IMR-90 (cell line): ENCODE data around the gene COL27A1. TPM values are rescaled to one million over a fixed set of nuclear protein-coding genes. Genes with fewer than 3 reads are reported as not detected.
A peak's percentile ranks its signal among the peaks of the same experiment; 100 is the strongest.

ENCODE experiments used
- ATAC-seq: fragments of 200-7000 bp; cut with Tn5 transposase; 2 replicates; pipeline ENCODE4 v1.9.1; 2020; ENCODE audit warnings: low read depth, mild to moderate bottlenecking, moderate library complexity
- BruUV-seq: library from RNA; stranded (reverse); fragments of 400-500 nt; replicated peaks from 2 replicates; lab custom pipeline; 2021; lab: Mats Ljungman, UMichigan
- CTCF ChIA-PET: fragments of 300-600 bp; formaldehyde crosslinking; extraction: SDS; loops from one replicate; lab custom pipeline; 2021; ENCODE audit warnings: antibody characterized with exemption; lab: Yijun Ruan, JAX
- POLR2A ChIA-PET: fragments of 300-600 bp; sonication (Branson Sonifier 250); formaldehyde crosslinking; loops from one replicate; lab custom pipeline; 2022; ENCODE audit warnings: antibody characterized with exemption; ENCODE audit not compliant: unreplicated experiment; lab: Charles Lee
- DNase-seq: peaks from one replicate; pipeline ENCODE4 v3.0.0; 2013
- H2AFZ ChIP-seq: replicated peaks from 2 replicates; pipeline ENCODE3; 2013; ENCODE audit warnings: low read length, mild to moderate bottlenecking; ENCODE audit not compliant: poor library complexity
- H2AK5ac ChIP-seq: 2 replicates; pipeline ENCODE4 v1.6.1; 2013; ENCODE audit warnings: low read depth, low read length, inconsistent platforms
- H2AK9ac ChIP-seq: replicated peaks from 2 replicates; pipeline ENCODE3; 2013; ENCODE audit warnings: mild to moderate bottlenecking, low read depth, low read length, moderate library complexity; ENCODE audit not compliant: poor library complexity
- H2BK120ac ChIP-seq: 2 replicates; pipeline ENCODE4 v1.6.1; 2013; ENCODE audit warnings: low read depth, low read length, inconsistent platforms
- H2BK15ac ChIP-seq: 3 replicates; pipeline ENCODE4 v1.6.1; 2013; ENCODE audit warnings: low read depth, low read length, inconsistent platforms
- H2BK20ac ChIP-seq: 2 replicates; pipeline ENCODE4 v1.6.1; 2013; ENCODE audit warnings: low read depth, mild to moderate bottlenecking, inconsistent platforms, low read length, moderate library complexity
- H2BK5ac ChIP-seq: 2 replicates; pipeline ENCODE4 v1.6.1; 2013; ENCODE audit warnings: mild to moderate bottlenecking, low read depth, low read length, inconsistent platforms; ENCODE audit not compliant: poor library complexity, severe bottlenecking
- H3K14ac ChIP-seq: replicated peaks from 2 replicates; pipeline ENCODE4 v1.6.1; 2013; ENCODE audit warnings: low read depth, low read length, inconsistent platforms
- H3K18ac ChIP-seq: 2 replicates; pipeline ENCODE4 v1.6.1; 2013; ENCODE audit warnings: low read depth, low read length, control low read depth
- H3K23ac ChIP-seq: 2 replicates; pipeline ENCODE4 v1.6.1; 2013; ENCODE audit warnings: low read depth, low read length, inconsistent platforms
- H3K27ac ChIP-seq: 2 replicates; pipeline ENCODE4 v1.5.1; 2013; ENCODE audit warnings: mild to moderate bottlenecking, control low read depth, low read length; ENCODE audit not compliant: insufficient read depth
- H3K27me3 ChIP-seq: 2 replicates; pipeline ENCODE4 v1.6.1; 2013; ENCODE audit warnings: low read length; ENCODE audit not compliant: control insufficient read depth, insufficient read depth
- H3K36me3 ChIP-seq: 2 replicates; pipeline ENCODE4 v1.6.1; 2013; ENCODE audit warnings: low read length, mixed read lengths; ENCODE audit not compliant: control insufficient read depth, insufficient read depth
- H3K4ac ChIP-seq: 2 replicates; pipeline ENCODE4 v1.6.1; 2013; ENCODE audit warnings: low read depth, low read length, inconsistent platforms
- H3K4me1 ChIP-seq: 2 replicates; pipeline ENCODE4 v1.6.1; 2013; ENCODE audit warnings: low read length, mixed read lengths; ENCODE audit not compliant: control insufficient read depth, insufficient read depth
- H3K4me2 ChIP-seq: 2 replicates; pipeline ENCODE4 v1.6.1; 2013; ENCODE audit warnings: low read depth, mild to moderate bottlenecking, control low read depth, low read length, moderate library complexity
- H3K4me3 ChIP-seq: 2 replicates; pipeline ENCODE4 v1.5.1; 2013; ENCODE audit warnings: low read depth, mild to moderate bottlenecking, control low read depth, low read length, moderate library complexity; ENCODE audit not compliant: insufficient read depth
- H3K56ac ChIP-seq: 2 replicates; pipeline ENCODE4 v1.6.1; 2013; ENCODE audit warnings: low read length, inconsistent platforms; ENCODE audit not compliant: insufficient read depth; ENCODE audit errors: extremely low read depth
- H3K79me1 ChIP-seq, 2 experiments: 2 replicates each; pipeline ENCODE4 v1.6.1; 2013; ENCODE audit warnings: low read length in 2 of 2, inconsistent platforms in 1 of 2, low read depth in 1 of 2
- H3K9ac ChIP-seq: 2 replicates; pipeline ENCODE4 v1.6.1; 2013; ENCODE audit warnings: low read depth, low read length, control low read depth
- H3K9me1 ChIP-seq: 2 replicates; pipeline ENCODE4 v1.6.1; 2013; ENCODE audit warnings: low read length, inconsistent platforms; ENCODE audit not compliant: insufficient read depth
- H3K9me3 ChIP-seq: 2 replicates; pipeline ENCODE4 v1.6.1; 2013; ENCODE audit warnings: low read length; ENCODE audit not compliant: control insufficient read depth, insufficient read depth
- H4K20me1 ChIP-seq: 2 replicates; pipeline ENCODE4 v1.6.1; 2013; ENCODE audit warnings: low read length, inconsistent platforms; ENCODE audit not compliant: insufficient read depth
- H4K5ac ChIP-seq: 2 replicates; pipeline ENCODE4 v1.6.1; 2013; ENCODE audit warnings: mild to moderate bottlenecking, low read depth, low read length, control low read depth
- H4K8ac ChIP-seq, 2 experiments: 2 replicates each; pipeline ENCODE4 v1.6.1; 2013; ENCODE audit warnings: low read depth in 2 of 2, low read length in 2 of 2, control low read depth in 1 of 2, inconsistent platforms in 1 of 2
- H4K91ac ChIP-seq: 2 replicates; pipeline ENCODE4 v1.6.1; 2013; ENCODE audit warnings: low read depth, low read length, inconsistent platforms; ENCODE audit not compliant: insufficient read depth
- CEBPB ChIP-seq: IDR thresholded peaks from 2 replicates; pipeline ENCODE4 v1.6.1; 2012; ENCODE audit warnings: low read depth, low read length, improper control_type of control experiment
- ELK1 ChIP-seq: fragments of 150-350 bp; IDR thresholded peaks from 2 replicates; pipeline ENCODE4 v1.6.1; 2016; ENCODE audit warnings: low read depth, mild to moderate bottlenecking, low read length, moderate library complexity, borderline replicate concordance
- FOS ChIP-seq: fragments of 150-350 bp; IDR thresholded peaks from 2 replicates; pipeline ENCODE4 v1.6.1; 2016; ENCODE audit warnings: low read depth, low read length
- MAZ ChIP-seq: IDR thresholded peaks from 2 replicates; pipeline ENCODE4 v1.6.1; 2012; ENCODE audit warnings: low read depth, mild to moderate bottlenecking, low read length, improper control_type of control experiment, moderate library complexity, borderline replicate concordance
- MXI1 ChIP-seq: IDR thresholded peaks from 2 replicates; pipeline ENCODE4 v1.6.1; 2012; ENCODE audit warnings: low read depth, mild to moderate bottlenecking, low read length, moderate library complexity, borderline replicate concordance
- NFE2L2 ChIP-seq: fragments of 150-350 bp; IDR thresholded peaks from 2 replicates; pipeline ENCODE4 v1.6.1; 2016; ENCODE audit warnings: low read depth, mild to moderate bottlenecking, low read length
- POLR2A ChIP-seq: IDR thresholded peaks from 2 replicates; pipeline ENCODE4 v1.6.1; 2012; ENCODE audit warnings: mild to moderate bottlenecking, low read depth, low read length
- RFX5 ChIP-seq: IDR thresholded peaks from 2 replicates; pipeline ENCODE4 v1.8.0; 2012; ENCODE audit warnings: low read depth, mild to moderate bottlenecking, low read length, moderate library complexity
- SMC3 ChIP-seq: fragments of 150-350 bp; IDR thresholded peaks from 2 replicates; pipeline ENCODE4 v1.6.1; 2016; ENCODE audit warnings: low read depth, mild to moderate bottlenecking, antibody characterized with exemption, low read length, moderate library complexity
- WGBS, 2 experiments: methylation state at CpG; one replicate each; pipeline versions ENCODE4 v1.1.5 to v1.1.7; 2013; ENCODE audit warnings: missing lambda C conversion rate in 2 of 2; ENCODE audit not compliant: insufficient read length in 1 of 2; ENCODE audit errors: extremely low coverage in 2 of 2; 5-methylcytosine and 5-hydroxymethylcytosine counted together
- dilution Hi-C: fragments of 300-500 bp; cut with HindIII; formaldehyde crosslinking; loops from one replicate; pipeline ENCODE4 v1.14.3; 2018; ENCODE audit warnings: low sequenced_read_pairs; ENCODE audit not compliant: unreplicated experiment
- in situ Hi-C: fragments of 300-500 bp; cut with MboI; formaldehyde crosslinking; loops from 3 replicates; pipeline ENCODE4 v1.14.3; 2019; ENCODE audit warnings: low sequenced_read_pairs, inconsistent platforms, mixed read lengths
- intact Hi-C: fragments of 100-400 bp; cut with micrococcal nuclease; formaldehyde crosslinking; loops from 2 replicates; pipeline ENCODE4 v1.10.0; 2022
- polyA plus RNA-seq, 3 experiments: library from polyadenylated mRNA; depleted of rRNA; stranded (reverse); fragments of >200 nt; gene quantifications; 2 replicates each; pipeline ENCODE4 v1.2.3, GENCODE V29; 2012; ENCODE audit warnings: low replicate concordance in 1 of 3
- total RNA-seq: library from RNA; depleted of rRNA; stranded (reverse); fragments of >200 nt; gene quantifications from 2 replicates; pipeline ENCODE4 v1.2.3, GENCODE V29; 2012

The COL27A1 gene
- total and polyA plus RNA-seq, 2 of the 4 experiments (the other 2 are of a cell fraction) = 3.2 to 18.3 TPM

- no peak for TF ChIP-seq ELK1
- TF ChIP-seq MAZ = no peak
- no peak for TF ChIP-seq FOS
- no peak for TF ChIP-seq MXI1
- no peak for TF ChIP-seq RFX5
Measured at GRCh38 chr9:114202396-114202795, 47.1 kb downstream of the COL27A1 start (continued).

- WGBS, 2 experiments = no CpG with 5 or more reads among the region's 4 CpGs
Measured at GRCh38 chr9:114202849-114203248, 47.5 kb downstream of the COL27A1 start.

More at GRCh38 chr9:114202849-114203248, 47.5 kb downstream of the COL27A1 start:
- Histone ChIP-seq H3K18ac (no peak overlapping the region), H3K4me2 (no peak overlapping the region), H3K27me3 (no peaks in the 10 kb centered on the region), H3K14ac (0 out of 2 replicates have a peak overlapping the region, but pooled peaks have one; percentile 18), H2AFZ (no peak overlapping the region), H2AK5ac (no peak overlapping the region), H2BK5ac (no peak overlapping the region), H3K9me1 (peaks cover 43% of the 10 kb centered on the region), H2BK20ac (no peak overlapping the region), H3K9me3 (no peaks in the 10 kb centered on the region), H4K20me1 (peaks cover 11% of the 10 kb centered on the region), H2AK9ac (no peak overlapping the region), H3K56ac (no peak overlapping the region), H3K4me3 (no peak overlapping the region), H3K4ac (peak overlapping the region; percentile 64; the same call in 1 of the 2 replicates), H3K4me1 (peaks cover 36% of the 10 kb centered on the region), H3K79me1 (peaks cover 0 to 18% of the 10 kb centered on the region in 2 experiments; a peak in 2 of 4 replicates), H4K5ac (no peak overlapping the region), H2BK120ac (no peak overlapping the region), H2BK15ac (peak overlapping the region; percentile 43; the same call in 1 of the 3 replicates), H4K8ac (0 out of 4 replicates have a peak overlapping the region, but pooled peaks of 1 of the 2 experiments have one; percentile 7), H3K27ac (no peak overlapping the region), H3K36me3 (peaks cover 11% of the 10 kb centered on the region), H4K91ac (no peak overlapping the region), H3K9ac (no peak overlapping the region), H3K23ac (no peak overlapping the region)
- intact Hi-C loops (no loop called here), dilution Hi-C loops (no loop called here), in situ Hi-C loops (no loop called here)
- BruUV-seq = no TSS peak
- ChIA-PET CTCF (no interaction called here), POLR2A (no interaction called here)
- peak; percentile 16 for DNase-seq
- no peak for TF ChIP-seq POLR2A
- peak; percentile 91 for TF ChIP-seq CEBPB
- no peak for TF ChIP-seq SMC3
- no peak for TF ChIP-seq NFE2L2
- no peak for TF ChIP-seq MAZ
- ATAC-seq = no peak
